Hypothalamus (tissue), 51 donors: ENCODE data around the gene FALEC.
A peak's percentile ranks its signal among the peaks of the same experiment; 100 is the strongest.

Source experiments
- DNase-seq, 51 donors: peaks; one replicate each; lab custom pipeline; 2025; lab: John Stamatoyannopoulos, UW

Gene FALEC

DNA sequence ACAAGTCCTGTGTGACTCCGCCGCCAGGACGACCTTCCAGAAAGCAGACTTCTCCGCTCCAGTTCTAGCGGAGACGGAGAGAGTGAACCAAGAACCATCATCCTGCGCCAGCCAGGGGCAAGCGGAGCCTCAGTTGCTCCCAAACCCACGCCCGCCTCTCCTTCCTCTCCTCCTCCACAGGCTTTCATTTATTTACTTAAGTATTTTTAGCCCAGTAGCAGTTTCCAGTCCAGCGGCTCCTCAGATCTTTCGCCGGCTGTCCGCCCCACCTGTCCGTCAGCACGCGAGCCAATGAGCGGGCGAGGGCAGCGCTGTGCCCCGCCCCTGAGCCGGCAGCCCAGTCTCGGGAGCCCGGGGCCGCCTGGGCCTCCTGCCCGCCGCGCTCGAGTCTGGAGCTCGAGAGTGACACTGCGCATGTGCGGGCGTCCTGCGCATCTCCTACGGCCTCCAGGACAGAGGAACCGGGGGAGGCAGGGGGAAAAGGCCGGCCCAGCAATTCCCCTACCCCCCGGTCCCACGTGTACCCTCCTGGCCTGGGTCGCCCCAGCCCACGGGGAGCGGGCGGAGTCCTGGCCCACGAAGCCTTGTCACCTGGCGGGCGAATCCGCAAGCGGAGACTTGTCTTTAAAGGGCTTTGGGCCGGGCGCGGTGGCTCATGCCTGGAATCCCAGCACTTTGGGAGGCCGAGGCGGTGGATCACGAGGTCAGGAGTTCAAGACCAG lies at the start of gene FALEC:
TSS of gene FALEC (plus strand) at position 425 of the 722 bp plus-strand sequence.
- DNase-seq, result peak; percentile 42 to 99 (median 95)

- DNase-seq, result no peak
These were observed 48.6 kb upstream of the FALEC start for GRCh38 chr1:150466964-150467363.

GRCh38 chr1:150469291-150469690 lies 46.3 kb upstream of the FALEC start:
- peak in 10 of 51 donors; percentile 3 to 21 (median 11) for DNase-seq

- DNase-seq, result no peak
These were observed 42.9 kb upstream of the FALEC start for GRCh38 chr1:150472601-150473200.

DNA sequence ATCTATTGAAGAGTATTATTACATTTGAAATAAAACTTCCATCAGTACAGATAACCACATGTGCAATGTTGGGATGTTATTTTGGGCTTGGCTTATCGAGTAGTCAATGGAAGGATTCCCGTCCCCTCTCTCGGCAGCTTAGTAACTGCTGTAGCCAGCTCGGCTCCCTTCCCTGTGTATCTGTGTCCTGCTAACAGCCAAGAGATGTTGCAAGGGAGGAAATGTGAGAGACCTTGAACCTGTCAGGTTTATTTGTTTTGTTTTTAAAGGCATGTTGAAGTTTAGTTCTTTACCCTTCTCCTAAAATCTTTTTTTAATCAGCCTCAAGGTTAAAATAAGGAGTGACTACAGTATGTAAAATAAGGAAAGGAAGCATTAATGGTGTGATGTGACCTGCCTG lies 41.9 kb upstream of the FALEC start:
- peak in 3 of 51 donors; percentile 3 to 13 (median 13) for DNase-seq

DNA sequence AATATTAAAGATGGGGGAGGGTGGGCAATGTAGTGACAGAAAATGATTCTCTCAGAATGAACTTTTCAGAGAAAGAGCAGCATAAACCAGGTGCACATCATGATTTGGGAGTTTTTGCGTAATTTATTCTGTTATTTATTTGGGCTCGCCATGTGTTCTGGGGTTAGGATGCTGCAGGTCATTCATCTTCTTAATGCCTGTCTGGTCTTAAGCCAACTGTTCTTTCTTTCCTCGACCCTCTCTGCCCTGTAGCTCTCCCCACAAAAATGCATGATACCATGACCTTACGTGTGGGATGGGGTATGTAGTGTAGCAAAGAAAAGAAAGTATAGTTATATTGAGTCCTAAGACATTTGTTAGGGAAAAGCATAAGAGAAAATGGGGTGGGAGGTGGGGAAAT lies 40.7 kb upstream of the FALEC start:
- no peak for DNase-seq

DNA sequence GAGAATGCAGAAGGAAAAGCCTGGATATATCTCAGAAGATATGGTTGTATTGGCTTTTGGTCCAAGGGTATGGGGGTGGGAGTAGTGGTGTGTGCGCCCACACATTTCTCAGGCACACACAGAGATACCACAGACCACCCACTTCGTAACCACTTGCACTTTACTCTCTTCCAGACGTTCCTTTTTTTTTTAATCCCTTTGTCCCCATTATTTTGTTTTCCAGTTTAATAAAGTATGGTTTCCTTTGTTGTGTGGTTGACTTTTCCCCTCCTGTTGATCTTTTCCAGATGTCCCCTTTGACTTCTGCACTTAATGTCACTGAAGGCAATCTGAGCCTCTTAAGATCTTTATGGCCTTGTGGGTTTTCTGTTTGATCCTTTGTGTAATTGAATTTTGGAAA lies 38.8 kb upstream of the FALEC start:
- no peak for DNase-seq

GRCh38 chr1:150477320-150477719 lies 38.2 kb upstream of the FALEC start:
- DNase-seq, result no peak

DNA sequence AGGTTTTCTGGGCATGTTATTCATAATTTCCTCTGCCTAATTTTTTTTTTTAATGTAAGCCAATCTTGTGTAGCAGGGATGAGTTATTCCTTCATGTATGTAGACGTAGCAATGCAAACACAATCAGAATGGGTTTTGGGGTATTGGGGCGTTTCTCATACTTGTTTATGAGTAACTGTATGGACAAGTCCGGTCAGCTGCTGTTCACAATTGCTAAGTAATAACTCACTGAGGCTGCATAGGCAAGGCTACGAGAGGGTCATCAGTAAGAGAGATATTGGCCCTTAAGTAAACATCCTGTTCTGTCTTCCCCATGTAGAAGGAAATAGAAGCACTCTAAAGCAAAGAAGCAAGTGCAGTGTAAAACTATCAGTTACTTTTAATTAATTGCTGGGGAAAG lies 37.8 kb upstream of the FALEC start:
- no peak for DNase-seq

- DNase-seq, result no peak
These were observed 36.2 kb upstream of the FALEC start for GRCh38 chr1:150479370-150479769.

DNA sequence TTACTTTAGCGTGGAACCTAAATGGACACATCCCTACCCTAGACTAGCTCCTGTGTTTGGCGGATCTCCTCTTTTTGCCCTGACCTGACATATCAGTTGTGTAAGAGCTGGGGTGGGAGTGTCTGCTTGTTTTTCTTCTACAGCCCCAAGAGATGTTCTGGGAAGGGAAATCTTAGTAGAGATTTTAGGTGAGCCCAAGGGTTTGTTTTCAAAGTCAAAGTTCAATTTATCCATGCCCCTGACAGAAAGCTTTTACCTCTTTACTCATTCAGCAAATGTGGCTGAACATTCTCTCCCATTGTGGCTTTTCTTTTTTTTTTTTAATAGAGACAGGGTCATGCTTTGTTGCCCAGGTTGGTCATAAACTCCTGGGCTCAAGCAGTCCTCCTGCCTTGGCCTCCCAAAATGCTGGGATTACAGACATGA lies 35.6 kb upstream of the FALEC start:
- DNase-seq, result no peak

DNA sequence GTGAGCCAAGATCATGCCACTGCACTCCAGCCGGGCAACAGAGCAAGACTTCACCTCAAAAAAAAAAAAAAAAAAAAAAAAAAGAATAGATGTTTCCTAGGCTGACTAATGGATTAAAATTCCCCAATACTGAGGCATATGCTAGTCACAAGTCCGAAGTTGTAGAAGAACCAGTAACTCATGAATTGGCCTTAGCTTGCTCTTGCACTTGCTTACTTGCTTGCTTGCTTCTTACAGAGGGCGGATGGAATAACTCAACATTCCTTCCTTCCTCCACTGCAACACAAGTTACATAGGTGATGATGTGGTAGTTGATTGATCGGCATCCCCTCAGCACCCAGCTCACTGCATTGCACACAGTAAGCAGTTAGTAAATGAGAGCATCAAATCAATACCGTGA lies 31.1 kb upstream of the FALEC start:
- no peak for DNase-seq

DNA sequence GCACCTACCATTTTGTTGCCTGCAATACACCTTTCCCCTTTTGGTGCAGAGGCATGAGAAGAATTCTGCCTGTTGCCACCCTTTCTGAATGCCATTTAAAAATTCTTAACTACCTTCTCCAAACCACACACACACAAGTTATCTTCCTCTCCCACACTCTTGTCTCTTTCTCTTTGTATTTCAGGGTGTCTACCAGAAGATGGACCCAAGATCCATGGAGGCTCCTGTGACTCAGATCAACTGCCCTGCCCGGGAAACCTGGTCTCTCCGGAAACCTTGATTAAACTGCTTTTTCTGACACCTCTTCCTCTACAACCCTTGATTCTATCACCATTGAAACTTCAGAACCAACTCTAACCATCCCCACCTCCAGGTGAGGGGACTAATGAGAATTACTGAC lies 30.7 kb upstream of the FALEC start:
- no peak for DNase-seq

GRCh38 chr1:150486966-150487762 lies 28.4 kb upstream of the FALEC start, which contains the start of gene TARS2:
TSS of gene TARS2 (plus strand) at chr1:150487419. CDS start at chr1:150487451, 32 bp downstream.
- DNase-seq, result peak in 50 of 51 donors; percentile 12 to 95 (median 84)

DNA sequence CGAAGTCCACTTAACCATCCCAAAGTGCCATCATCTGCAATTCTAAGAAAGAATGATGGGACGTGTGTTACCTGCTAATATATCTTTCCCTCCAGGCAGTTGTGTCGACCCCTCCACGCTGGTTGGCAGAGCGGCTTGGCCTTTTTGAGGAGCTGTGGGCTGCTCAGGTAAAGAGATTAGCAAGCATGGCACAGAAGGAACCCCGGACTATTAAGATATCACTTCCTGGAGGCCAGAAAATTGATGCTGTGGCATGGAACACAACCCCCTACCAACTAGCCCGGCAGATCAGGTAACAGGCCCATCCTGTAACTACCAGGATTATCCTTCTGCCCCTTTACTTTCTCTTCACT lies 27.8 kb upstream of the FALEC start:
- peak in 1 of 51 donors; percentile 32 for DNase-seq

GRCh38 chr1:150493175-150493574 lies 22.4 kb upstream of the FALEC start:
- no peak for DNase-seq

DNA sequence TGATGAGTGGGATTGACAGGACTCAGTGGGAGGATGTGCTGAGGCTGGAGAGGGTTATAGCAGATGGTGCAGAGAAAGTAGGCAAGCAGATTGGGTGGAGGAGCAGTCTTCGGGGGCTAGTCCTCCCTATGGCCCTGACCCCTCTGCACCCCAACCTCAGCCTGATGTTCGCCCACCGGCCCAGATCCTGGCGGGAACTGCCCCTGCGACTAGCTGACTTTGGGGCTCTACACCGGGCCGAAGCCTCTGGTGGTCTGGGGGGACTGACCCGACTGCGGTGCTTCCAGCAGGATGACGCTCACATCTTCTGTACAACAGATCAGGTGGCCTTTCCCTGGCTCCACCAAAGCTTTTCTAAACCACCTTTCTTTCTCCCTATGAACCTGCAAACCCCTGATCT lies 17.2 kb upstream of the FALEC start:
- no peak for DNase-seq

DNA sequence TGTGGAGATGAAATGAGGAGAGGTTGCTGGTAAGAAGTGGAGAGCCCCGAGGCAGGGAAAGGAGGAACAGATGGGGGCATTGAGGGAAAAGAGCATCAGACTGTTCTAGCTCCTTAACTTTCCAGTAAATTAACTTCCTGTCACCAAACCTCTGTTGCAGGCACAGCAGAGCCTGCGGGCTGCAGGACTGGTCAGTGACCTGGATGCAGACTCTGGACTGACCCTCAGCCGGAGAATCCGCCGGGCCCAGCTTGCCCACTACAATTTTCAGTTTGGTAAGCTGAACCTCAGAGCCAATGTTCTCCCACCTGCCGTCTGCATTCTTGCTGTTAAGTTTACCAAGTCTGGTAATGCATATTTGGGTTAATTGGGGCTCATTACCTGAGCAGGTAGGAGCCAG lies 10.1 kb upstream of the FALEC start:
- no peak for DNase-seq

- peak in 4 of 51 donors; percentile 3 to 26 (median 8) for DNase-seq
These were observed 7.4 kb upstream of the FALEC start, which contains the start of gene ECM1 for GRCh38 chr1:150507912-150508864. TSS of gene ECM1 (plus strand) at chr1:150508109. CDS start at chr1:150508210, 101 bp downstream.

GRCh38 chr1:150508982-150509381 lies 6.6 kb upstream of the FALEC start:
- DNase-seq, result no peak
